GM23248 (cell line): ENCODE results near the gene TINCR. TPM values are rescaled to one million over a fixed set of nuclear protein-coding genes. Genes with fewer than 3 reads are reported as not detected.
A peak's percentile ranks its signal among the peaks of the same experiment; 100 is the strongest.

Experiments
- DNase-seq: peaks from one replicate; pipeline ENCODE4 v3.0.0-alpha.2; 2015
- H2AFZ ChIP-seq: fragments of 200-600 bp; sonication (generic); 2 replicates; pipeline ENCODE4 v1.6.1; 2016; ENCODE audit warnings: antibody characterized with exemption
- H3F3A ChIP-seq: fragments of 200-600 bp; sonication (generic); 2 replicates; pipeline ENCODE4 v1.6.1; 2016; ENCODE audit warnings: mild to moderate bottlenecking, antibody characterized with exemption, mixed run types; ENCODE audit not compliant: insufficient read depth
- H3K27ac ChIP-seq: fragments of 200-600 bp; sonication (generic); 2 replicates; pipeline ENCODE4 v1.5.1; 2016; ENCODE audit warnings: mild to moderate bottlenecking
- H3K27me3 ChIP-seq: fragments of 200-600 bp; sonication (generic); replicated peaks from 2 replicates; pipeline ENCODE4 v1.6.1; 2016; ENCODE audit warnings: mild to moderate bottlenecking; ENCODE audit not compliant: insufficient read depth
- H3K36me3 ChIP-seq: fragments of 200-600 bp; sonication (generic); 2 replicates; pipeline ENCODE4 v1.6.1; 2016; ENCODE audit warnings: low read depth, mild to moderate bottlenecking
- H3K4me1 ChIP-seq: fragments of 200-600 bp; sonication (generic); 2 replicates; pipeline ENCODE4 v1.6.1; 2016; ENCODE audit warnings: mild to moderate bottlenecking; ENCODE audit not compliant: insufficient read depth
- H3K4me2 ChIP-seq: fragments of 200-600 bp; sonication (generic); one replicate; pipeline ENCODE4 v1.6.1; 2016; ENCODE audit warnings: mild to moderate bottlenecking; ENCODE audit not compliant: unreplicated experiment
- H3K4me3 ChIP-seq: fragments of 200-600 bp; sonication (generic); 2 replicates; pipeline ENCODE4 v1.5.1; 2016; ENCODE audit warnings: mild to moderate bottlenecking
- H3K79me2 ChIP-seq: fragments of 200-600 bp; sonication (generic); 2 replicates; pipeline ENCODE4 v1.6.1; 2016; ENCODE audit warnings: mild to moderate bottlenecking; ENCODE audit not compliant: insufficient read depth
- H3K9ac ChIP-seq: fragments of 200-600 bp; sonication (generic); 2 replicates; pipeline ENCODE4 v1.6.1; 2016; ENCODE audit warnings: mild to moderate bottlenecking
- H3K9me2 ChIP-seq: fragments of 200-600 bp; sonication (generic); 2 replicates; pipeline ENCODE4 v1.6.1; 2016; ENCODE audit warnings: mixed run types, mild to moderate bottlenecking, moderate library complexity; ENCODE audit not compliant: insufficient read depth
- H3K9me3 ChIP-seq: fragments of 200-600 bp; sonication (generic); one replicate; pipeline ENCODE4 v1.6.1; 2017; ENCODE audit warnings: low read depth
- H4K20me1 ChIP-seq: fragments of 200-600 bp; sonication (generic); 2 replicates; pipeline ENCODE4 v1.6.0; 2016; ENCODE audit not compliant: insufficient read depth
- EZH2 ChIP-seq: fragments of 200-600 bp; sonication (generic); IDR thresholded peaks from 2 replicates; pipeline ENCODE4 v1.6.1; 2018; ENCODE audit warnings: antibody characterized with exemption, mild to moderate bottlenecking; ENCODE audit not compliant: insufficient read depth, poor library complexity, severe bottlenecking
- EZH2phosphoT487 ChIP-seq: fragments of 200-600 bp; sonication (generic); IDR thresholded peaks from 2 replicates; pipeline ENCODE4 v1.6.1; 2018; ENCODE audit warnings: antibody characterized with exemption, moderate library complexity, mild to moderate bottlenecking, low read depth; ENCODE audit not compliant: insufficient read depth
- WGBS, 2 experiments: methylation state at CpG; one replicate each; pipeline ENCODE4 v1.1.6; 2015 to 2017; ENCODE audit warnings: low lambda C conversion rate in 2 of 2, low coverage in 1 of 2; ENCODE audit errors: missing lambda C conversion rate in 2 of 2; 5-methylcytosine and 5-hydroxymethylcytosine counted together
- in situ Hi-C: fragments of 300-500 bp; cut with MboI; formaldehyde crosslinking; loops from 2 replicates; pipeline ENCODE4 v1.15.0; 2020
- polyA plus RNA-seq: library from polyadenylated mRNA; unstranded; fragments of >200 nt; fragmentation: Nextera tagmentation; extraction: Ambion mirVana; gene quantifications from 2 replicates; pipeline ENCODE4 v1.2.1, GENCODE V29; 2016
- total RNA-seq: library from RNA; depleted of rRNA; stranded (reverse); fragments of >200 nt; shearing (Covaris generic); gene quantifications from 2 replicates; pipeline ENCODE4 v1.2.3, GENCODE V29; 2014; rRNA removed

TINCR gene
- total RNA-seq (1.6 TPM in 1 of 2 replicates, not detected in the other), polyA plus RNA-seq (0.19 TPM in 1 of 2 replicates, not detected in the other)

GRCh38 chr19:5567360-5567969, at the start of gene TINCR:
Gene TINCR (minus strand): TSS chr19:5567953.
- no peak within 1 kb of the TSS for H3K9ac ChIP-seq
- no peaks in the 10 kb centered on the region for H3K9me3 ChIP-seq
- no peaks in the 10 kb centered on the region for H3K36me3 ChIP-seq
- H3K9me2 ChIP-seq = no peaks in the 10 kb centered on the region
- no peaks in the 10 kb centered on the region for H4K20me1 ChIP-seq
- no peak for TF ChIP-seq EZH2phosphoT487
- peak; percentile 26 for TF ChIP-seq EZH2
- 14 to 20% methylated on average over 43 to 62 of the region's 63 CpGs for WGBS, 2 experiments
- no peak within 1 kb of the TSS for H3K4me2 ChIP-seq
- H3K4me3 ChIP-seq = no peak within 1 kb of the TSS
- H3K27ac ChIP-seq = no peak within 1 kb of the TSS
- no peak for DNase-seq
- in situ Hi-C loops = no loop called here
- peaks cover 20% of the 10 kb centered on the region for H3K27me3 ChIP-seq
- H3K4me1 ChIP-seq = no peaks in the 10 kb centered on the region
- H3K79me2 ChIP-seq = no peaks in the 10 kb centered on the region
- no peaks in the 10 kb centered on the region for H3F3A ChIP-seq
- no peak within 1 kb of the TSS for H2AFZ ChIP-seq

- Histone ChIP-seq H4K20me1 (0 out of 2 replicates have a peak, but pooled peaks cover 3% of the 10 kb centered on the region), H3K9me2 (no peaks in the 10 kb centered on the region), H3K9ac (no peak overlapping the region), H3K36me3 (peaks cover 59% of the 10 kb centered on the region), H3K27ac (no peak overlapping the region), H3K4me3 (no peak overlapping the region), H3K27me3 (no peaks in the 10 kb centered on the region), H3K79me2 (peaks cover 97% of the 10 kb centered on the region), H3K4me1 (peaks cover 18% of the 10 kb centered on the region; the same call in 1 of the 2 replicates), H3K9me3 (no peaks in the 10 kb centered on the region), H2AFZ (no peak overlapping the region), H3K4me2 (no peak overlapping the region), H3F3A (peaks cover 10% of the 10 kb centered on the region)
- no peak for DNase-seq
- no peak for TF ChIP-seq EZH2
- no peak for TF ChIP-seq EZH2phosphoT487
- in situ Hi-C loops = no loop called here
- WGBS, 2 experiments = 93 to 94% methylated on average over 1 of the region's 1 CpG
These were observed 49.3 kb upstream of the TINCR start for GRCh38 chr19:5617080-5617479.

DNA sequence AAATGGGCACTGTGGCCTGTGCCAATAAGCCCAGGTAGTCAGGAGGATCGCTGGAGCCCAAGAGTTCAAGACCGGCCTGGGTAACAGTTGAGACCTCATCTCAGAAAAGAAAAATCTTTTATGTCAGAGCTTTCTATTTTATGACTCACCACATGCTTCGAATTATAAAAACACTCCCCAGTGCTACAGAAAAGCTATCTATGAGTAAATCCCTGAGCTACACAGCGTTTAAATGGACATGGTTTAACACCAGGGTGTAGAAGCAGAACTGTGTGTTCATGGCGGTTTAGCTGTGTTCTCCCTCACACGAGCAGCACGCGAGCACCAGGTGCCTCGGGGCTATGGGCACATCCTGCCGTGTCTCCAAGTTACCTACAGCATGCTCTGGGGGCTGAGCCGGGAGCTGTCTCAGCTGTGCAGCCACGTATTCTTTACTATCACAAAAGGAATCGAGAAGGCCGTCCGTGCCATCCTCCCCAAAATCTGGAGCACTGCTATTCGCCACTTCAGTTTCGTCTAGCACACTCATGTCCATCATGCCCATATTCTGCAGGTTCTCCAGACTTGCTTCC, 48.1 kb upstream of the TINCR start:
- peak; percentile 34 for DNase-seq
- no peaks in the 10 kb centered on the region for H3K9me3 ChIP-seq
- no peaks in the 10 kb centered on the region for H3K9me2 ChIP-seq
- 0 out of 2 replicates have a peak, but pooled peaks cover 3% of the 10 kb centered on the region for H4K20me1 ChIP-seq
- no peak overlapping the region for H3K27ac ChIP-seq
- H3K36me3 ChIP-seq = peaks cover 64% of the 10 kb centered on the region
- in situ Hi-C loops = no loop called here
- H3K79me2 ChIP-seq = peaks cover 89% of the 10 kb centered on the region
- H3K4me1 ChIP-seq = 0 out of 2 replicates have a peak, but pooled peaks cover 11% of the 10 kb centered on the region
- no peak overlapping the region for H2AFZ ChIP-seq
- no peak for TF ChIP-seq EZH2
- no peak for TF ChIP-seq EZH2phosphoT487
- H3K27me3 ChIP-seq = no peaks in the 10 kb centered on the region
- no peak overlapping the region for H3K9ac ChIP-seq
- no peak overlapping the region for H3K4me2 ChIP-seq
- 79 to 82% methylated on average over 17 of the region's 17 CpGs for WGBS, 2 experiments
- H3K4me3 ChIP-seq = no peak overlapping the region
- H3F3A ChIP-seq = peaks cover 6% of the 10 kb centered on the region; the same call in 1 of the 2 replicates

- Histone ChIP-seq H3K4me1 (no peaks in the 10 kb centered on the region), H3K79me2 (peaks cover 87% of the 10 kb centered on the region), H3K9me2 (no peaks in the 10 kb centered on the region), H2AFZ (no peak overlapping the region), H3K9me3 (no peaks in the 10 kb centered on the region), H3K9ac (no peak overlapping the region), H3F3A (peaks cover 6% of the 10 kb centered on the region; the same call in 1 of the 2 replicates), H3K4me2 (no peak overlapping the region), H3K27me3 (no peaks in the 10 kb centered on the region), H4K20me1 (0 out of 2 replicates have a peak, but pooled peaks cover 3% of the 10 kb centered on the region), H3K27ac (no peak overlapping the region), H3K36me3 (peaks cover 81% of the 10 kb centered on the region), H3K4me3 (no peak overlapping the region)
- DNase-seq = no peak
- WGBS, 2 experiments = 94 to 95% methylated on average over 15 of the region's 15 CpGs
- in situ Hi-C loops = no loop called here
- TF ChIP-seq EZH2phosphoT487 = no peak
- no peak for TF ChIP-seq EZH2
These were observed 45.4 kb upstream of the TINCR start for GRCh38 chr19:5612891-5613865.
